Gastroesophageal sphincter (tissue), 4 donors: Measurements from ENCODE around the gene CLIP1. TPM values are rescaled to one million over a fixed set of nuclear protein-coding genes. Genes with fewer than 3 reads are reported as not detected.

Experiments used
- ATAC-seq: fragments of 150-250 bp; one replicate; pipeline ENCODE4 v1.9.1; 2016; ENCODE audit warnings: mild to moderate bottlenecking, moderate library complexity
- H3K27ac ChIP-seq, 4 donors: fragments of 200-600 bp; sonication (generic) in 3 of 4; 1 replicate in 3 of 4; 2 replicates in 1 of 4; pipeline ENCODE4 v1.5.1; 2016 to 2019
- H3K27me3 ChIP-seq: fragments of 200-600 bp; sonication (generic); one replicate; pipeline ENCODE4 v1.5.1; 2019
- H3K36me3 ChIP-seq, 2 donors: fragments of 200-600 bp; sonication (generic); one replicate each; pipeline ENCODE4 v1.5.1; 2019; ENCODE audit warnings: control low read depth in 1 of 2
- H3K4me1 ChIP-seq, 3 donors: fragments of 200-600 bp; sonication (generic); 1 replicate in 2 of 3; 2 replicates in 1 of 3; pipeline ENCODE4 v1.5.1; 2016 to 2019; ENCODE audit warnings: control low read depth in 2 of 3
- H3K4me3 ChIP-seq, 2 donors: fragments of 200-600 bp; sonication (generic); one replicate each; pipeline ENCODE4 v1.5.1; 2019; ENCODE audit warnings: mild to moderate bottlenecking in 1 of 2, moderate library complexity in 1 of 2
- H3K9me3 ChIP-seq, 3 donors: fragments of 200-600 bp; sonication (generic); one replicate each; pipeline ENCODE4 v1.5.1; 2017 to 2019; ENCODE audit warnings: control low read depth in 2 of 3
- EP300 ChIP-seq: sonication (generic); formaldehyde crosslinking; IDR thresholded peaks from one replicate; pipeline ENCODE4 v1.6.1; 2017; ENCODE audit warnings: antibody characterized with exemption, mild to moderate bottlenecking
- POLR2A ChIP-seq, 2 donors: fragments of 450-650 bp; IDR thresholded peaks; one replicate each; pipeline ENCODE4 v1.6.1; 2017; ENCODE audit warnings: antibody characterized with exemption in 2 of 2, mild to moderate bottlenecking in 2 of 2, moderate library complexity in 1 of 2
- POLR2AphosphoS5 ChIP-seq: sonication (generic); formaldehyde crosslinking; IDR thresholded peaks from one replicate; pipeline ENCODE4 v1.6.1; 2017; ENCODE audit warnings: antibody characterized with exemption
- WGBS, 2 donors: methylation state at CpG; one replicate each; pipeline ENCODE4 v1.1.5; 2018; ENCODE audit warnings: low coverage in 1 of 2; 5-methylcytosine and 5-hydroxymethylcytosine counted together
- total RNA-seq, 4 donors: library from RNA; depleted of rRNA; stranded (reverse); fragments of >200 nt; gene quantifications; one replicate each; pipeline ENCODE4 v1.1.0, GENCODE V29; 2016
- TF ChIP-seq, protein P1 (sequence below), 4 experiments: fragments of 200-600 bp in 2 of 4; fragments of 450-650 bp in 2 of 4; sonication (generic) in 1 of 4; IDR thresholded peaks; one replicate each; pipeline ENCODE4 v1.5.1; 2017 to 2019; ENCODE audit warnings: antibody characterized with exemption in 4 of 4, mild to moderate bottlenecking in 2 of 4, moderate library complexity in 2 of 4

Gene CLIP1
- total RNA-seq, 4 donors from 2014 or later: 186 to 272 (median 208) TPM

DNA sequence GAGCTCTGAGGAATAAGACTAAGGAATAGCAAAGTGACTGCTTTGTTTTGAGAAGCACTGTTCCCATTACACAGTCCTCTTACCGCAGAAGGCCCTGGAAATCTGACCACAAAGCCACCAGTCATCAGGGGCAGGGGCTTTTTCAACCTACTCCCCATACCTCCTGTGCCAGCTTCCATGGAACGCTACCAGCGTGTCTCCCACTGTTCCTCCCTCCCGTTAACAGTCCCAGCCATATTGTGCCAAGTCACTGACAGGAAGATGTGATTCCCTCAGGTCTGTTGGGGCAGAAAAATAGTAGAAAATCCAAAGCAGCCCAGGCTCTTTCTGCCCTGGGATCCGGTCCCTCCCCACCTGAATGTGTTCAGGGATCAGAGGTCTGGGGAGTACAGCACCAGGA, 109.5 kb downstream of the CLIP1 start:
- Histone ChIP-seq H3K27ac (no peak overlapping the region), H3K27me3 (no peaks in the 10 kb centered on the region), H3K4me3 (no peak overlapping the region), H3K4me1 (no peaks in the 10 kb centered on the region), H3K36me3 (peaks cover 0 to 98% of the 10 kb centered on the region in 2 donors), H3K9me3 (no peaks in the 10 kb centered on the region)
- no peak for ATAC-seq
- TF ChIP-seq EP300: no peak
- TF ChIP-seq, protein P1, sequence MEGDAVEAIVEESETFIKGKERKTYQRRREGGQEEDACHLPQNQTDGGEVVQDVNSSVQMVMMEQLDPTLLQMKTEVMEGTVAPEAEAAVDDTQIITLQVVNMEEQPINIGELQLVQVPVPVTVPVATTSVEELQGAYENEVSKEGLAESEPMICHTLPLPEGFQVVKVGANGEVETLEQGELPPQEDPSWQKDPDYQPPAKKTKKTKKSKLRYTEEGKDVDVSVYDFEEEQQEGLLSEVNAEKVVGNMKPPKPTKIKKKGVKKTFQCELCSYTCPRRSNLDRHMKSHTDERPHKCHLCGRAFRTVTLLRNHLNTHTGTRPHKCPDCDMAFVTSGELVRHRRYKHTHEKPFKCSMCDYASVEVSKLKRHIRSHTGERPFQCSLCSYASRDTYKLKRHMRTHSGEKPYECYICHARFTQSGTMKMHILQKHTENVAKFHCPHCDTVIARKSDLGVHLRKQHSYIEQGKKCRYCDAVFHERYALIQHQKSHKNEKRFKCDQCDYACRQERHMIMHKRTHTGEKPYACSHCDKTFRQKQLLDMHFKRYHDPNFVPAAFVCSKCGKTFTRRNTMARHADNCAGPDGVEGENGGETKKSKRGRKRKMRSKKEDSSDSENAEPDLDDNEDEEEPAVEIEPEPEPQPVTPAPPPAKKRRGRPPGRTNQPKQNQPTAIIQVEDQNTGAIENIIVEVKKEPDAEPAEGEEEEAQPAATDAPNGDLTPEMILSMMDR (IDR thresholded peaks at IDR 0.05): no peak
- no peak for TF ChIP-seq POLR2AphosphoS5
- no peak for TF ChIP-seq POLR2A (IDR thresholded peaks at IDR 0.05)
- 75 to 90% methylated on average over 1 to 2 of the region's 5 CpGs for WGBS, 2 donors

DNA sequence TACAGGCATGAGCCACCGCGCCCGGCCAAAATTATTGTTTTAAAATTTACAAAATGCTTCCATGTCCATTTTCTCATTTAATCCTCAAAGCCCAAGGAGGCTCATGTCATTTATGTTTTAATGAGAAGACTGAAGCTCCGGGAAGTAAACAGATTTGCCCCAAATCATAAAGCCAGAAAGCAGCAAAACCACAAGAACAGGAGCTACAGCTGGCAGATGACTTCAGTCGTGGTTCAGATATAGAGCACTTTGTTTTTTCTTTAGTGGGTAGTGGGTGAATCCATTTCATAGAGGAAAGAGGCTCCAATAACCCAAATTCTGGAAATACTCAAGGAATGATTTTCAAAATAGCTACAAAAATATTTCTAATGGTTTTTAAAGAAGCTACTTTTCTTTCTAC, 110.8 kb downstream of the CLIP1 start:
- 70 to 79% methylated on average over 2 to 3 of the region's 5 CpGs for WGBS, 2 donors
- Histone ChIP-seq H3K4me1 (no peaks in the 10 kb centered on the region), H3K9me3 (no peaks in the 10 kb centered on the region), H3K27me3 (no peaks in the 10 kb centered on the region), H3K4me3 (no peak overlapping the region), H3K36me3 (peaks cover 0 to 96% of the 10 kb centered on the region in 2 donors), H3K27ac (no peak overlapping the region)
- ATAC-seq: no peak
- TF ChIP-seq POLR2AphosphoS5 (no peak), POLR2A (IDR thresholded peaks at IDR 0.05) (no peak), EP300 (no peak)
- TF ChIP-seq, protein P1 (IDR thresholded peaks at IDR 0.05): no peak

DNA sequence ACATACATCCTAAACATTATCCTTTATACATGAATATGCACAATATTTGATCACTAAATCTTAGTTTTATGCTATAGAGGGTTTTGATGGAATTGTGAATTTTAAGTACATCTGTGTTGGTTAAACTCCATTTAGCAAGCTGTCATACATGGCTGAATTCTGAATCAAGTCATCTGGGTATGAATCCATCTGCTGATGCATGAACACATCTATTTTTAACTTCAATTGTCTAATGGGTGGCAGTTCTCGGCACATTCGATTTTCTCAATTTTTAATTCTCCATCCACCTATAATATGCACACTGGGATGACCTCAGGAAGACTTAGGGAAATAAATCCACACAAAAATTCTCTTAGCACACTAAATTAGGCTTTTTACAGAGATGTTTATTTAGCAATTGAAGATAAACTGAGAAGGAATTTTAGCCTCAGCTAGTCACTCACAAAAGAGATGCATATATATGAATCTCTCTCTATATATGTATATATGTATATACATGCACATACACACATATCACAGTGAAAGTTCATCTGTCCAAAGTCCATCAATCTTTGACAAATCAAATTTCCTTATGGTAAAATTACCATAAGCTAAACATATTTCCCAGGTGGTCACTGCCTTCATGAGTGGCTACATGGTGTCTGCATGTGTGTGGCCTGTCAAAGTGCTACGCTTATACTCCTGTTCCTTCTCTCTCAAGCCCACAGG, 111.7 kb downstream of the CLIP1 start:
- peaks cover 0 to 95% of the 10 kb centered on the region in 2 donors for H3K36me3 ChIP-seq
- no peaks in the 10 kb centered on the region for H3K9me3 ChIP-seq
- no peaks in the 10 kb centered on the region for H3K27me3 ChIP-seq
- TF ChIP-seq EP300 (no peak), POLR2AphosphoS5 (no peak), POLR2A (IDR thresholded peaks at IDR 0.05) (no peak)
- TF ChIP-seq, protein P1 (IDR thresholded peaks at IDR 0.05): no peak
- H3K27ac ChIP-seq: no peak overlapping the region
- no peak overlapping the region for H3K4me3 ChIP-seq
- 83 to 84% methylated on average over 3 of the region's 3 CpGs for WGBS, 2 donors
- ATAC-seq: no peak
- no peaks in the 10 kb centered on the region for H3K4me1 ChIP-seq

DNA sequence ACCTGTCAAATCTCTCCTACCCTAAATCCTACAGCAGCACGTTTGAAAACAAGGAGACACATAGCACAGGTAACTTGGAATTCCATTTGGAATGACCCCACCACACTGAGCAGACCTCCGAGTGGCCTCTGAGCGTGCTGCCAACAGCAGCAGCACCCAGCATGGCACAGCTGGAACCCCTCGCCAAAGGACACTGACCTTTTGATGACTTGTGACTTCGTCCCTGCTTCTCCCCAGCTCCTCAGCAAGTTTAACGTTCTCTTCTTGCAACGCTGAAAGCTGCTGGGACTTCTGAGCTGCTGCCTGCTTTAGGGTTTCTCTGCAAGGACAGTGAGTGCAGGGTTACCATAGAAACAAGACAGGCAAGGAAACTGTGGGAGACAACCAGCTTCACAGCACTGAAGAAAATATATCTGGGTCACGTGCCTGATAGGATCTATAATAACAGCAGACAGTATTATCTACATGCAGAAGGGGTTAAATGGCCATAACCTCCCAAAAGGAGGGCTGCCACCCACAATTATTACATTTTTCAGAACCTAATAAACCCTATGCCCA, 112.8 kb downstream of the CLIP1 start:
- TF ChIP-seq, protein P1 (IDR thresholded peaks at IDR 0.05): no peak
- Histone ChIP-seq H3K4me1 (no peaks in the 10 kb centered on the region), H3K4me3 (no peak overlapping the region), H3K36me3 (peaks cover 0 to 95% of the 10 kb centered on the region in 2 donors), H3K27ac (no peak overlapping the region), H3K9me3 (no peaks in the 10 kb centered on the region), H3K27me3 (no peaks in the 10 kb centered on the region)
- no peak for ATAC-seq
- WGBS, 2 donors: 75 to 81% methylated on average over 3 to 7 of the region's 8 CpGs

DNA sequence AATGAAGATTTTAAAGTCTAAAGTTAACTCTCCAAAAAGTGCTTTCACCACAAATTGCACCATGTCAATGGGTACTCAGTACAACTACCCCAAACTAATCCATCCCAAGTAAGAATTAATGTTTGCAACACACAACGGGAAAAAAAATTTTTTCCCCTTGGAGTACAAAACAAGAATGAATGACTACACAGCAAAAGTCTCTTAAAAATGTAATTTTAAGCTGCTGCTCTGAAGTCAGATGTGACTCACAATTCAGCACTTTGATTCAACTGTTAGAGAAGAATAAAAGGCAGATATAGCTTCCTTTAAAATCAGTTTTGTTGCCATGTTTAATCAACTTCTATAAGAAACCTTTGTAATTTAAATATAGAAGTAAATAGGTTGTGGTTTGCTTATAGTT, 113.7 kb downstream of the CLIP1 start:
- H3K36me3 ChIP-seq: peaks cover 0 to 95% of the 10 kb centered on the region in 2 donors

More for the DNA sequence above, 113.7 kb downstream of the CLIP1 start:
- Histone ChIP-seq H3K4me1 (no peaks in the 10 kb centered on the region), H3K27ac (no peak overlapping the region), H3K27me3 (no peaks in the 10 kb centered on the region), H3K4me3 (no peak overlapping the region), H3K9me3 (no peaks in the 10 kb centered on the region)
- 57 to 80% methylated on average over 1 of the region's 1 CpG for WGBS, 2 donors
- no peak for ATAC-seq
- TF ChIP-seq EP300 (no peak), POLR2A (IDR thresholded peaks at IDR 0.05) (no peak)
